Transverse colon (tissue), 4 donors: ENCODE results near the gene BACH1. TPM values are rescaled to one million over a fixed set of nuclear protein-coding genes. Genes with fewer than 3 reads are reported as not detected.

ENCODE experiments used
- DNase-seq: peaks from one replicate; pipeline ENCODE4 v3.0.0-alpha.2; 2019
- H3K27ac ChIP-seq, 4 donors: fragments of 200-600 bp; sonication (generic); 2 replicates each; pipeline ENCODE4 v1.5.1; 2016 to 2018; ENCODE audit warnings: inconsistent platforms in 4 of 4
- H3K27me3 ChIP-seq: fragments of 200-600 bp; sonication (generic); 2 replicates; pipeline ENCODE4 v1.5.1; 2017; ENCODE audit warnings: inconsistent platforms
- H3K36me3 ChIP-seq, 4 donors: fragments of 200-600 bp; sonication (generic); 2 replicates each; pipeline ENCODE4 v1.5.1; 2017 to 2019; ENCODE audit warnings: inconsistent platforms in 4 of 4
- H3K4me1 ChIP-seq, 4 donors: fragments of 200-600 bp; sonication (generic); 2 replicates each; pipeline ENCODE4 v1.5.1; 2017 to 2020; ENCODE audit warnings: inconsistent platforms in 4 of 4
- H3K4me3 ChIP-seq, 4 donors: fragments of 200-600 bp; sonication (generic); 1 replicate in 1 of 4; 2 replicates in 3 of 4; pipeline versions ENCODE4 v1.5.1 to v1.6.1; 2017 to 2019; ENCODE audit warnings: inconsistent platforms in 4 of 4
- H3K9me3 ChIP-seq, 2 donors: fragments of 200-600 bp; sonication (generic); 2 replicates each; pipeline ENCODE4 v1.5.1; 2017 to 2019; ENCODE audit warnings: inconsistent platforms in 2 of 2
- CTCF ChIP-seq, 5 experiments: fragments of 200-600 bp in 3 of 5; fragments of 450-650 bp in 2 of 5; sonication (generic) in 3 of 5; IDR thresholded peaks; 1 replicate in 2 of 5; 2 replicates in 3 of 5; pipeline ENCODE4 v1.5.1; 2016 to 2017; ENCODE audit warnings: antibody characterized with exemption in 5 of 5, inconsistent platforms in 3 of 5, mild to moderate bottlenecking in 2 of 5, moderate library complexity in 1 of 5
- EP300 ChIP-seq: sonication (generic); formaldehyde crosslinking; IDR thresholded peaks from one replicate; pipeline ENCODE4 v1.6.1; 2017; ENCODE audit warnings: antibody characterized with exemption, low read depth
- POLR2A ChIP-seq: fragments of 450-650 bp; IDR thresholded peaks from one replicate; pipeline ENCODE4 v1.6.1; 2016; ENCODE audit warnings: antibody characterized with exemption, mild to moderate bottlenecking, moderate library complexity
- POLR2AphosphoS5 ChIP-seq, 3 donors: sonication (generic); formaldehyde crosslinking; IDR thresholded peaks; one replicate each; pipeline ENCODE4 v1.6.1; 2016; ENCODE audit warnings: antibody characterized with exemption in 3 of 3
- WGBS, 2 donors: methylation state at CpG; one replicate each; pipeline ENCODE4 v1.1.5; 2018; ENCODE audit warnings: low coverage in 1 of 2; 5-methylcytosine and 5-hydroxymethylcytosine counted together
- in situ Hi-C, 4 donors: fragments of 200-750 bp; cut with MboI; loops; one replicate each; pipeline versions ENCODE4 v1.15.0 to v1.15.1; 2017; ENCODE audit warnings: low sequenced_read_pairs in 3 of 4, low pct_ligation_motif_present in 1 of 4, low pct_unique_long_range_greater_than_20kb in 1 of 4
- intact Hi-C: fragments of 100-400 bp; cut with DNase I; formaldehyde crosslinking; loops from one replicate; pipeline ENCODE4 v1.15.1; 2023; ENCODE audit warnings: low total_unique reads
- total RNA-seq, 4 donors: library from RNA; depleted of rRNA; stranded (reverse); fragments of >200 nt; gene quantifications; one replicate each; pipeline ENCODE4 v1.1.0, GENCODE V29; 2016

The BACH1 gene
- total RNA-seq, 4 donors from 2014 or later, result 31.8 to 92.1 (median 42.0) TPM

GRCh38 chr21:29315131-29315749 is 16.5 kb downstream of the BACH1 start:
- DNase-seq, result no peak
- 76% methylated on average over 2 of the region's 2 CpGs; no CpG with 5 or more reads in 1 of the 2 donors for WGBS, 2 donors
- in situ Hi-C loops, result no loop called here
- Histone ChIP-seq H3K27ac (no peak overlapping the region), H3K36me3 (no peaks in the 10 kb centered on the region), H3K4me3 (no peak overlapping the region), H3K4me1 (peaks cover 0 to 48% (median 5%) of the 10 kb centered on the region in 4 donors), H3K9me3 (no peaks in the 10 kb centered on the region), H3K27me3 (no peaks in the 10 kb centered on the region)
- intact Hi-C loops, result no loop called here
- no peak for TF ChIP-seq CTCF (IDR thresholded peaks at IDR 0.05)
- TF ChIP-seq EP300, result no peak

GRCh38 chr21:29316029-29316742 is 17.5 kb downstream of the BACH1 start:
- no peaks in the 10 kb centered on the region for H3K27me3 ChIP-seq
- H3K27ac ChIP-seq, result no peak overlapping the region
- H3K36me3 ChIP-seq, result peaks cover 0 to under 1% (median 0%) of the 10 kb centered on the region in 4 donors
- DNase-seq, result no peak
- intact Hi-C loops (no loop called here), in situ Hi-C loops (no loop called here)
- WGBS, 2 donors, result 91 to 94% methylated on average over 3 of the region's 3 CpGs
- H3K4me3 ChIP-seq, result no peak overlapping the region
- no peak for TF ChIP-seq EP300
- no peak for TF ChIP-seq POLR2A
- no peak for TF ChIP-seq CTCF (IDR thresholded peaks at IDR 0.05)
- no peak for TF ChIP-seq POLR2AphosphoS5 (IDR thresholded peaks at IDR 0.05)
- H3K9me3 ChIP-seq, result no peaks in the 10 kb centered on the region
- peaks cover 0 to 51% (median 5%) of the 10 kb centered on the region in 4 donors for H3K4me1 ChIP-seq

GRCh38 chr21:29316806-29317205 is 18.1 kb downstream of the BACH1 start:
- intact Hi-C loops, result no loop called here
- H3K27me3 ChIP-seq, result no peaks in the 10 kb centered on the region
- H3K36me3 ChIP-seq, result peaks cover 0 to 6% (median 3%) of the 10 kb centered on the region in 4 donors
- no peak for DNase-seq
- H3K4me3 ChIP-seq, result no peak overlapping the region
- H3K4me1 ChIP-seq, result peaks cover 0 to 46% (median 5%) of the 10 kb centered on the region in 4 donors
- H3K27ac ChIP-seq, result no peak overlapping the region
- WGBS, 2 donors, result 69 to 80% methylated on average over 1 to 4 of the region's 4 CpGs
- in situ Hi-C loops, result no loop called here
- TF ChIP-seq EP300 (no peak), POLR2A (no peak), POLR2AphosphoS5 (IDR thresholded peaks at IDR 0.05) (no peak), CTCF (IDR thresholded peaks at IDR 0.05) (no peak)
- no peaks in the 10 kb centered on the region for H3K9me3 ChIP-seq

- no peak overlapping the region for H3K27ac ChIP-seq
- H3K27me3 ChIP-seq, result no peaks in the 10 kb centered on the region
- H3K4me1 ChIP-seq, result peaks cover 0 to 51% (median 5%) of the 10 kb centered on the region in 4 donors
- H3K9me3 ChIP-seq, result no peaks in the 10 kb centered on the region
- DNase-seq, result no peak
- intact Hi-C loops (no loop called here), in situ Hi-C loops (no loop called here)
- TF ChIP-seq POLR2A (no peak), EP300 (no peak), POLR2AphosphoS5 (IDR thresholded peaks at IDR 0.05) (no peak), CTCF (IDR thresholded peaks at IDR 0.05) (no peak)
- peaks cover 0 to 6% (median 3%) of the 10 kb centered on the region in 4 donors for H3K36me3 ChIP-seq
- WGBS, 2 donors, result 91% methylated on average over 2 of the region's 2 CpGs; no CpG with 5 or more reads in 1 of the 2 donors
- H3K4me3 ChIP-seq, result no peak overlapping the region
Measured at GRCh38 chr21:29318354-29318753, 19.6 kb downstream of the BACH1 start.
